ENCODE results near the gene UROS.

UROS gene

DNA sequence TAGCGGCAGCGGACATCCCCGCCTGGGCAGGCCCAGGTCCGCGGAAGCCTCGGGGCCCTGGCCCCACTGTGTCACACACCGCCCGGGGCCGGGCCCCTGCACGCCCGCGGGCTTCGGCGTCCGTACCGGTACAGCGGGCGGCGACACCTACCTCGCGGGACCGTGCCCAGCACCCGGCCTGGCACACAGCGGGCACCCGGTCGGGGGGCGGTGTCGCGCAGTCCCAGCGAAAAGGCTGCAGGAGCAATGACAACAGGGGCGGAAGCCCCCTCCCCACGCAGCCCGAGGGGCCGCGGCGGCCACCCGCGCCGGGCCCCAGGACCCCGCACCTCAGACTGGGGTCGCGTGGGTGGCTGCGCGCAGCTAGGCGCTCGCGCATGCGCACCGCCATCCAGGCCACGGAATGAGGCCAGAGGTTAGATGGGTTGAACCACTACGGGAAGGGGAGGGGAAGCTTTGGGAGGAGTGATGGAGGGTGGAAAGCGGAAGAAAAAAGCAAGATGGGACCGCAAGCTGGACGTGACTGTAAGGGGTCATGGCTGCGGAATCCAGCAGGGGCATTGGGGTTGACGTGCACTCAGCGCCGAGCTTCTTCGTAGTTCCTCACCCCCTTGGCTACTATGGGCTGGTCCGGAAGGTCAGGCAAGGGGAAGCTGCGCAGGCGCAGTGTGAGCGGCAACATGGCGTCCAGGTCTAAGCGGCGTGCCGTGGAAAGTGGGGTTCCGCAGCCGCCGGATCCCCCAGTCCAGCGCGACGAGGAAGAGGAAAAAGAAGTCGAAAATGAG, at the start of gene UROS, which contains the start of gene BCCIP:
Gene UROS, minus strand, starts transcription at position 381 of the 785 bp plus-strand sequence. CDS start 6,759 bp downstream, outside the sequence.
Gene BCCIP, plus strand, starts transcription at position 669 of the 785 bp plus-strand sequence. Its CDS starts 12 bp downstream, at position 681.
- peak; percentile 72 for DNase-seq

- DNase-seq = no peak
Measured at GRCh38 chr10:125871338-125871737, 48.3 kb upstream of the UROS start.

GRCh38 chr10:125868372-125868975, 45.4 kb upstream of the UROS start:
- no peak for DNase-seq

DNA sequence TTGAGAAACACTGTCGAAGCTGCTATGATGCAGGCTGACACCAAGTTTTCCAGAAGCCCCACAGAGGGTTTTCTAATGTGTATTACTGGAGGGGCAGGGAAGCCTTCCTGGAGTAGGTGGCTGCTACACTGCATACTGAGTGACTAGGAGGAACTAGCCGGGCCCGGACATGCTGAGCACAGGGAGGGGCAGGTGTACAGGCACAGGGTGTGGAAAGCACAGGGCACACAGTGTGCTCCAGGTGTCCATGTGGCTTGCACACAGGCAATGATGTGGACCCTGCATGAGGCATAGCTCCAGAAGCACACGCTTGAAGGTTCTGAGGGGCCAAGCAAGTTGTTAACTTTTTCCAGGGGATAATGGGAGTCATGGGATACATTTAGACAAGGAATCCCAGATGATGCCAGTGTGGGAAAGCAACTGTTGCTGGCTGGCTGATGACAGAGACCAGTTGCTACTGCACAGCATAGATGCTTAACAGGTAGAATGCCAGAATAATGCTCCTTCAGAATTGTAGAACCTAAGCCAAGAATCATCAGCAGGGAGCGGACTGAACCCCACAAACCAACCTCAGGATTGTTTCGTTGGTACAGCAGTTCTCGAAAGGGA, 43.5 kb upstream of the UROS start:
- no peak for DNase-seq

DNA sequence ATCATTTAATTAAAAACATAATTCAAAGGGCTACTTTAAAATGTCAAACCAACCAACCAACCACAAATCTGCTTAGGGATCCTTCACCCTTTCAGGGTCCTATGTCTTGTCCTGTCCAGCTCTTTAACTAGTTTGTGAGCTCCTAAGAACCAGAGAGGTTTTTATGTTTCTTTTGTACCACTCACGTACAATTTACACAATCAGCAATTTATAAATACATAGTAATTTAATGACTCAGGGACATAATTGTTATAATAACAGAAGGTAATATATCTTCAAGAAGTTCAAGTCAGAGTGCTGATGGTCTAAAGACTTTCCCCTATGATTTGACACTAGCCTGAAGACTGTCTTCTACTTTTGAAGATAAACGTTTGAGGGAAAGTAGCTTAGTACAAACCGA, 42.1 kb upstream of the UROS start:
- no peak for DNase-seq

DNA sequence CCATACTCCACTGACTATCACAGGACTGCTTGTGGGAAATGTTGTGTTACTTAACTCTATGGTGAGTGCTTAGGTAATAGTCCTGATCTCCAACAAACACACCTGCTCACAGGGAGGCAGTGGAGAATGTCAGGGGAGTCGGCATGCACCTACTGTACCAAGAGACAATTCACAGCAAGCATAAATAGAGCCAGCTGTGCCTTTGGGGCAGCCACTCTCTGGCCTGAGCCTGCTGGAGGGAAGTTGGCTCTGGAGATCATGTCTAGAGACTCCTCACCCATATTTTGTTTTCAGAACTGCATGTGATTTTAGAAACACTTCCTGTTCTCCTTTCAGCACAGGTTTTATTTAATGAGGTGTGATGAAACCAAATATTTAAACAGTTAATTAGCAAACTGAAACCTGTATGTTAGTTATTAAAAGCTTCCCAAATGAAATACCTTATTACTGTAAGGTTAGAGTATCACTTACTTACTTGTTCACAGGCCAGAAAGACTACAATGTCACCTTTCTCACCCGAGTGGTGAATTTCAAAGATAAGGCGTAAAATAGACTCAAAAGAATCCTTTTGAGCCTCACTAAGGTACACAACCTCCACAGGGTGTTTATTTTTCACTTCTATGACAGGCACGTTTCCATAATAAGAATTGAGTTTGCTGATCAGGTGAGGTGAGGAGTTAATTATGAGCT, 36.2 kb upstream of the UROS start:
- DNase-seq = no peak

GRCh38 chr10:125857185-125857760, 34.2 kb upstream of the UROS start:
- DNase-seq = no peak

DNA sequence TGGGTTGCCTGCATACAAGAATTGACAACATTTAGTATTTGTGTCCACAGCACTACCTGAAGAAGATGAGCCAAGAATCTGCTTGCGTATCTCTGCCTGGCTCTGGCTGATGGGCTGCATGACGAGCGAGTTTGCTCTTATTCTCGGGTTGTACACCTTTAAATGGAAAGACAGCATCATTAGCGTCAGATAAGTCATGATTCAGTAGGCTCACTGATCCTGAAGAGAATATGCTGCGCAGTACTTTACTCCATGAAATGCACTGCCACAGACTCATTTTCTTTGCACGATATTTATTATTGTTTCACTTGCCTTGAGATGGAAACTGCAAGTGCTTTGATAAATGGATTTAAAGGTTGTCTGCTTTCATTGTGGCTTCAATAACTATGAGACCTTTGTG, 29.4 kb upstream of the UROS start:
- no peak for DNase-seq

- DNase-seq = no peak
Measured at GRCh38 chr10:125850766-125851731, 28.0 kb upstream of the UROS start.

DNA sequence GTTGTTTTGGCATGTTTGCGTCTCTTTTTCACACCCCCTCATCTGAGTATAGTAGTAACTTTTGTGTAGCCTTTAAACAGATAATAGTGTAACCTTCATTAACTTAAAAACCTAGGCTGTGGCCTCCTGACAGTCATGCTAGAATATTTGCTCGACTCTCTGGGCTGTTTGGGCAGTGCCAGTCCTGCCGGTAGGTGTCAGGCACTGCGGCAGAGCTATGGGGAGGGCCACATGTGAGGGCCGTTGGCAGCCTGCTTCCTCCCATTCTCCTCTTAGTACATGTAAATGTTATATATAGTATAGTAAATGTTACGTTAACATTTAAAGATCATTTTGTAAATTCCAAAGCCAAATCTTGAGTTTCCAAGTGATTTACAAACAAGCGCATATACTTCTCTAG, 26.4 kb upstream of the UROS start:
- DNase-seq = no peak

DNA sequence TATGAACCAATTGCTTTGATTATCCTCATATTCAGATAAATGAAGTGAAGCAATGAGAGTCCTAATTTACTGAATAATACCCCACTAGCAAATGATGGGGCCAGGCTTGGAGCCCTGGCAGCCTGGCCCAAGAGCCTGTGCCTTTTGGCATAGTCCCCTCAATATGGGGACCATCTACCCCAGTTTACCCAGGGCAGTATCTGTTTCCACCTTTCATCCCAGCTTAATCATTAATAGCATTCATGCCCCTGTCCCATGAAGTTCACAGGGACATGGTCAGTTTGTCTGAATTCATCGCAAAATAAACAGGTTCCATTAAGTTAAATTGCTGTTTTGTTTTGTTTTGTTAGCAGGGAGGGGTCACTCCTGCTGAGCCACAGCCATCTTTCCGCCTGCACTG, 25.8 kb upstream of the UROS start:
- DNase-seq = no peak

- DNase-seq = no peak
Measured at GRCh38 chr10:125848371-125848770, 25.3 kb upstream of the UROS start.

GRCh38 chr10:125846894-125847293, 23.8 kb upstream of the UROS start:
- no peak for DNase-seq

GRCh38 chr10:125845617-125846016, 22.6 kb upstream of the UROS start:
- DNase-seq = no peak

DNA sequence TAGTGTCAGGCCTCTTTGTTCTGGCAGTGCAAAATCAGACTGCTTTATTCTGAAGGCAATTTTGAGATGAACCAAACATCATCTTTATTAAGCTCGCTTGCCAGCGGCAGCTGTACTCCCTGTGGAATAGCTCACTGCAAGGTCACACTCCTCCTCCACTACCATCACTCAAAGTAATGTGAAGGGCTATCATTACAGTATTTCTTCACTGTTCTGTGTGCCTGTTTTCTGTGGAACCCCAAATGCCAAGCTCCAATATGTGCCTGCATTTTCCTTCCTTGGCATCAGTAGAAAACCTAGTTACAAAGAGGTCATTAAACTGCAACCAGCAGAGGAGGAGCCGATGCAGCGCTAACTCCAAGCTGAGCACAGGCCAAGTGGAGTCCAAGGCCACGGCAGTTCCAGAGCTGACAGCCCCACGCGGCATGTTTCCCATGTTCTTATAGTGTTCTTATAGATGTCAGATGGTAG, 21.7 kb upstream of the UROS start:
- no peak for DNase-seq

DNA sequence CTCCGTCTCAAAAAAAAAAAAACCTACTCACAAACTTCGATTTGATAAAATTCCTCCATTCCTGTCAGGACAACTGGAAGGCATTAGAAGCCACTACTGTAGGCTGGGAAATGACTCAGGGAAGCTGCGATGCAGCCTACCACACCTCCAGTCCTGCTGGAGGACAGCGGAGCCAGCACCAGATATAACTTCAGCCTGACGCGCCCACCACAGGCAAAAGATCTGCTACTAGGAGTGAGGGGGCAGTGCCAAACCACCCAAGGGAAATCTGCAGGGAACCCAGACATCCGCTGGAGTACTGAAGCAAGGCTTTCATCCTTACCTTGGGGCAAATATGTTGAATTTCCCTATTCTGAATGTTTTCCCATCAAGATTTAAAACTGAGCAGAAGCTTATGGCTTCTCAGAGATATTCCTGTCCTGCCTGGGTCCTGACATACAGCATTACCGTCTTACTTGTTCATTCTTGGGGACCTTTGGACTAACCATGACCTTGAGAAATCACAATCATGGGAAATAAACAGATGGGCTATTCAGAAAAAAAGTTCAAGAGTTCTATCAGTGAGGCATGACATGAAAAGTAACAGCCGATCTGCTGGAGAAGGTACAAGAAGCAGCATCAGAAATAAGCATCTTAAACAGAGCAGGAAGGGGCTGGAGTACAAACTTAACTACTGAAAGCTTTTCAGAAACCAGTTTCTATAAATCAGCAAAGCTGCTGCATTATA, 20.7 kb upstream of the UROS start:
- DNase-seq = no peak

- DNase-seq = no peak
Measured at GRCh38 chr10:125840955-125841354, 17.9 kb upstream of the UROS start.

DNA sequence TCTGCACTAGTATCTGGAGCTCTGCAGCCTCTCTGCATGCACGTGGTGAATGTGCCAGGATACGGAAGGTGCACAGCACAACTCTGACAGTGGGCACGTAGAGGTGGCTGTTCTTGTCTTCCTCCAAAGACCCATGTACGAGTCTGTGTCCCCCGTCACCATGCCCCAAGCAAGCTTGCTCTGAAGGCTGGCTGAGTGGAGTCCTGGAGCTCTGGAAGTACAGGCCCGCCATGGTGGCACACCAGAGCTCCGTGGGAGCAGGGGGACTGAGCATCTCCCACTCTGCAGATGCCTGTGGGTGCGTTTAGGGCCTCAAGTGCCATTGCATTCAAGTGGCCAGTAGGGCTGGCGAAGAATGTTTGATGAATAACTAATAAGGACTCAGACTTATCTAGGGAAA, 17.3 kb upstream of the UROS start:
- DNase-seq = no peak

DNA sequence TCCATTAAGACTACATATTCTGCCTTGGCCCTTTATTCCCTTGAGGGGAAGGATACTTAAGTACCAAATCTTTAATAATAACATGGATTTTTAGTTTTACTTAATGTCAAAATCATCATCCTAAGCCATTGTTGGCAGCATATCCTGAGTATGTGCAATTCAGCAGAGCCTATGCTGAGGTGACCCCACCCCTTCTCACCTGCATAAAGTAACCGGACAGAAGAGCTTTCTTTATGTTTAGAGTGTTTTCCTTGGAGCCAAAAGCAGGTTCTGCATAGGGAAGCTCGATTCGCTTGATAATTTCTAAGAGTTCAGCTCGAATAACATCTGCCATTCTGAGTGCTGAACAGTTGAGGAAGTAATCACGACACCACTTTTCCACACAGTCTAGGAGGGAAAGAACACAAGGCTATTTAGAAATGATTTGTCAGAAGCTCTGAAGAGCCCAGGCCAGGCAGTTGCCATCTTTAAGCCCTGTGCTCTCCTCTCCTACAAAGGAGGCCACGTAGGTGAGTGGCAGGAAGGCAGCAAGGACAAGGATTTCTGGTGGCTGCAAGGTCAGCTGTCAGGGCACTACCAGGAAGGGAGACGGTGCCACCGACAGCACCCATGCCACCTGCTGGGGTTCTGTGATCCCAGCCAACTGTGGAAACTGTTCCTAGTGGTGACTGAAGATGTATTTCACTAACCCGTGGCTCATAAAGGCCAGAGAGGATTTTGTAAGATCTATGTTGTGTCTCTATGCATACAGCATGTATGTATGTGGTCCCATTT, 15.9 kb upstream of the UROS start:
- no peak for DNase-seq

DNA sequence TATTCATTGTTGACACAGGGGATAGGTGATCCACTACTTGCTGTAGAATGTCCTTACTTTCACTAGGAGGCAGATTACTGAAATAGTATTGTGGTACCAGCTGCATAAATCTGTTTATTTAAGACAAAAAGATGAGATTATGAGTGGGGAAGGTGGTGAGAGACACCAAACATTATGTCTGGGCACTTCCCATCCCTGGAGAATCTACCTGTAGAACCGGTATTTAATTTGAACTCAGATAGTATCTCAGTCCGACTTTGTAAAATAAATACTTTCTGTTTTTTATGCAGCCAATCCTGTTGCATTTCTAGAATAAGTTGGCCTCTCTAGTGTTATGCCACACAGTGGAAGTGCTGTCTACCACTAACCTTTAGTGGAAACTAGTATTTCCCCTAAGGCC, 13.7 kb upstream of the UROS start:
- no peak for DNase-seq

Data from DMS 273 treated with DMSO at 0.1 percent for 48 hours (cell line).